ENCODE measurements around the gene RAB33A. TPM values are rescaled to one million over a fixed set of nuclear protein-coding genes. Genes with fewer than 3 reads are reported as not detected.
A peak's percentile ranks its signal among the peaks of the same experiment; 100 is the strongest.

RAB33A gene
- total RNA-seq, 1 experiment from 2014 or later = 0.32 TPM

DNA sequence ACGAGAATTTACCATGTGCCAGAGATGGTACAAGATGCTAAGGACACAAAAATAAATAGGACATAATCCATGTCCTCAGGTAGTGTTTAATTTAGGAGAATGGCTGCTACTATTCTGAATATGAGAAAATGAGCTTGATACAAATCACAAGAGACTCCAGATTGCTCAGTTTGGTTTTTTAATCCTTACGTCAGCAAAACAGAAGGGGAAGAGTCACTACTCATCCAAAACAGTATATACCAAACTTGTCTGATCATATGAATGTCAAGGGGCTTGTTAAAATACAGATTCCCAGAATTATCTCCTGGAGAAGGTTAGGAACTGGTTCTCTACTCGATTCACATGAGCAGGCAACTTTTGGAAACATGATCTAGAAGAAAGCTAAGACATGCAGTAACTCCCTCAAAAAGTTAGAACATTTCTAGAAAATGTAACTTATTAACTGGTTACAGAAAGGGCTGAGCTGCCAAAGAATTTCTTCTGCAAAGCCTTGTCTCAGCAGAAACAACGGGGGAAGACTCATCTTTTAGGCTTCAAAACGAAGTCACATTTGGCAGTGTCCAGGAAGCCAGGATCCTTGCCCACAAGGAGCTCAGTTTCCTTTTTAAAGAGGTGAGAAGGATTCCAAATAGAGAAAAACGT, 9.5 kb upstream of the RAB33A start:
- Histone ChIP-seq H3K4me1 (replicated peaks) (peaks cover 13% of the 10 kb centered on the region), H3K9me3 (replicated peaks) (no peaks in the 10 kb centered on the region), H3K36me3 (no peaks in the 10 kb centered on the region)

DNA sequence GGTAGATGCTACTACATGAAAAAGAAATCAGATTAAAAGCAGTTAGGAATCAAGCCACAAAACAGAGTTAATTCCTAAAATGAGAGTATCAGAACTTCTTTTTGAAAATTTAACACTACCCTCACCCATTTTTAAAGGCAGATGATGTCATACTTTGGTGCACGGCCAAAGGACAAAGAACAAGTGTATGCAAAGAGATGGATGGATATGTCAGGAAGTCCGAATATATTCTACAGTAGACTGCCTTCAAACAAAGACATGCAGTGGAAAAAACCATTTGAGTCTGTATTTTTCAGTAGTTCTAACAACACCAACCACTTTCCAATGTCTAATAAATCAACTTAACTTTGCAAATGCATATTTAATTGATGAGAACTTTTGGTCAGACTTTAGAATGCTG, 8.4 kb upstream of the RAB33A start:
- H3K4me3 ChIP-seq = no peak overlapping the region
- H3K27me3 ChIP-seq (replicated peaks) = no peaks in the 10 kb centered on the region
- no peak overlapping the region for H3K27ac ChIP-seq
- no peaks in the 10 kb centered on the region for H3K36me3 ChIP-seq
- H3K4me1 ChIP-seq (replicated peaks) = peaks cover 16% of the 10 kb centered on the region
- DNase-seq (ENCODE audit: low read depth in 1 of 2, low spot score in 2 of 2) = no peak
- no peaks in the 10 kb centered on the region for H3K9me3 ChIP-seq (replicated peaks)

More for the DNA sequence above, 9.5 kb upstream of the RAB33A start:
- DNase-seq (ENCODE audit: low read depth in 1 of 2, low spot score in 2 of 2) = no peak
- Histone ChIP-seq H3K27me3 (replicated peaks) (no peaks in the 10 kb centered on the region), H3K27ac (no peak overlapping the region), H3K4me3 (no peak overlapping the region)

- Histone ChIP-seq H3K27me3 (replicated peaks) (no peaks in the 10 kb centered on the region), H3K36me3 (no peaks in the 10 kb centered on the region), H3K4me3 (peak overlapping the region; percentile 72), H3K4me1 (replicated peaks) (peaks cover 16% of the 10 kb centered on the region), H3K27ac (peak overlapping the region; percentile 90), H3K9me3 (replicated peaks) (no peaks in the 10 kb centered on the region)
- DNase-seq (ENCODE audit: low read depth in 1 of 2, low spot score in 2 of 2) = peak in 1 of 2 experiments; percentile 36
Observed at GRCh38 chrX:130165181-130165702, 6.5 kb upstream of the RAB33A start.

GRCh38 chrX:130165703-130166502, 5.9 kb upstream of the RAB33A start, which contains the start of gene AIFM1:
AIFM1 (minus strand) TSS chrX:130165841; CDS start chrX:130165656, 185 bp downstream.
- peak; percentile 94 for DNase-seq (ENCODE audit: low read depth in 1 of 2, low spot score in 2 of 2)
- Histone ChIP-seq H3K9me3 (replicated peaks) (no peaks in the 10 kb centered on the region), H3K4me3 (peak within 1 kb of the TSS; percentile 72), H3K27ac (peak within 1 kb of the TSS; percentile 90), H3K4me1 (replicated peaks) (peaks cover 21% of the 10 kb centered on the region), H3K27me3 (replicated peaks) (no peaks in the 10 kb centered on the region), H3K36me3 (no peaks in the 10 kb centered on the region)

DNA sequence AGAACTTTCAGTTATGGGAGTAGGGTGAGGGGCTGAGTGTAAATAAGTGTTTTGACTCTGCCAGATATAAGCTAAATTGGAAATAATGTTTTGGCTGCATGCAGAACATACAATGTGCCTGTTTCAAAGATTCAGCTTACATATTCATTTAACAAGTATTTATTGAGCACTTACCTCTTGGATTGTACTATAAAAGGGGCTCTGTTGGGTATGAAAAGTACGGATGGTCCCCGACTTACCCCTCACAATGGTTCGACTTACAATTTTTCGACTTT, 5.3 kb upstream of the RAB33A start:
- Histone ChIP-seq H3K4me3 (peak overlapping the region; percentile 72), H3K36me3 (no peaks in the 10 kb centered on the region), H3K9me3 (replicated peaks) (no peaks in the 10 kb centered on the region), H3K27ac (peak overlapping the region; percentile 90), H3K27me3 (replicated peaks) (no peaks in the 10 kb centered on the region), H3K4me1 (replicated peaks) (peaks cover 26% of the 10 kb centered on the region)
- DNase-seq (ENCODE audit: low read depth in 1 of 2, low spot score in 2 of 2) = no peak

DNA sequence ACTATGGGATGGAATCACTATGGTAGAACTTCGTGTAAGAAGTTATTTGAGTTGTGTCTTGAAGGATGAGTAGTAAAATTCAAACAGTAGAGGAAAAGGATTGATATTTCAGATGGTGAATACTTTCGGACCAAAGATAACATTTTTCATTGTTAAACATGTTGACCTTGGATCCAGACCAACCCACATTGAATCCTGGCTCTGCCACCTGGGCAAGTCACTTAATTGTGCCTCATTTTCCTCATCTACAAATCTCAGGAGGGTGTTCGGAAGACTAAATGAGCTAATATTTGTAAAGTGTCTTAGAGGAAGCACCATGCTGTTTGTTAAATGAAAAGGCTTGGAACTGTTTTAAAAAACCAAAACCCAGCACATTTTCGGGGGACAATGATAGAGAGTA, 4.7 kb upstream of the RAB33A start:
- H3K4me3 ChIP-seq = peak overlapping the region; percentile 72
- no peaks in the 10 kb centered on the region for H3K27me3 ChIP-seq (replicated peaks)
- peaks cover 30% of the 10 kb centered on the region for H3K4me1 ChIP-seq (replicated peaks)
- 0 out of 2 replicates have a peak overlapping the region, but pooled peaks have one; percentile 90 for H3K27ac ChIP-seq
- no peak for DNase-seq (ENCODE audit: low read depth in 1 of 2, low spot score in 2 of 2)
- no peaks in the 10 kb centered on the region for H3K9me3 ChIP-seq (replicated peaks)
- no peaks in the 10 kb centered on the region for H3K36me3 ChIP-seq

GRCh38 chrX:130170752-130171445, 863 bp upstream of the RAB33A start:
- Histone ChIP-seq H3K4me1 (replicated peaks) (peaks cover 41% of the 10 kb centered on the region), H3K27me3 (replicated peaks) (no peaks in the 10 kb centered on the region), H3K36me3 (no peaks in the 10 kb centered on the region), H3K27ac (no peak overlapping the region), H3K9me3 (replicated peaks) (no peaks in the 10 kb centered on the region), H3K4me3 (peak overlapping the region; percentile 33)
- no peak for DNase-seq (ENCODE audit: low read depth in 1 of 2, low spot score in 2 of 2)

GRCh38 chrX:130172127-130172845, 524 bp downstream of the RAB33A start:
- Histone ChIP-seq H3K4me3 (no peak overlapping the region), H3K36me3 (no peaks in the 10 kb centered on the region), H3K4me1 (replicated peaks) (peaks cover 32% of the 10 kb centered on the region), H3K27ac (no peak overlapping the region), H3K27me3 (replicated peaks) (no peaks in the 10 kb centered on the region), H3K9me3 (replicated peaks) (no peaks in the 10 kb centered on the region)
- DNase-seq (ENCODE audit: low read depth in 1 of 2, low spot score in 2 of 2) = no peak

DNA sequence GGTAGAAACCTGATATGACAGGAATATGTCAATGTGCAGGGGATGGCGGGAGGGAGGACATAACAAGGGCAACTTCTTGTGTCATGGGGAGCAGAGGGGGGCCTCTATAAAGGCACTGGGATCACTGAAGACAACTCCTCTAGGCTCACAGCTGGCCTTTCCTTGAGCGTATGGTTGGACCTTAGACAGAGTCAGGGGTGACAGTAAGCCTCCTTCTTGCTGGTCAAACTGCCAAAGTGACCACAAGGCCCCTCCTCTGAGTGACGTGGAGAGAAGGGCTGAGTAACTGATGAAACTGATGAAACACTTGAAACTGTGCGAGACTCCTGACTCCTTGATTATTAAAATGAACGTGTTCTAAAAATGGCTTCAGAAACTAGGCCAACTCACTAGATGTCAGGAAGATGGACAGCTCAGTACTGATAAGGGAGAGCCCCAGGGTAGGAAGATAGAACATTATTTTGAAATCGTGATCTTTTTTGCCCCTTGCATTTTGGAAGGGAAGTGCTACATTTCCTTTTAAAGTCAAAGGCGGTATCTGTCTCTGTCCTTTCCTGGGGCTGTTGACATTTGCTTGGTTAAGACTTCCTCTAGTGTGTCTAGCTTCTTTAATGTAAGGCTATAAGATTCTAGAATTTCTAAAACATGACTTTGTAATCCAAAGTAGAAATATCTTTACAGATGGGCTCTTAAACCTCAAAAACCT, 1.6 kb downstream of the RAB33A start:
- H3K4me1 ChIP-seq (replicated peaks) = peaks cover 31% of the 10 kb centered on the region
- peak; percentile 52 to 55 for DNase-seq (ENCODE audit: low read depth in 1 of 2, low spot score in 2 of 2)
- H3K9me3 ChIP-seq (replicated peaks) = no peaks in the 10 kb centered on the region
- H3K4me3 ChIP-seq = no peak overlapping the region
- no peaks in the 10 kb centered on the region for H3K36me3 ChIP-seq
- H3K27ac ChIP-seq = peak overlapping the region; percentile 71
- no peaks in the 10 kb centered on the region for H3K27me3 ChIP-seq (replicated peaks)

DNA sequence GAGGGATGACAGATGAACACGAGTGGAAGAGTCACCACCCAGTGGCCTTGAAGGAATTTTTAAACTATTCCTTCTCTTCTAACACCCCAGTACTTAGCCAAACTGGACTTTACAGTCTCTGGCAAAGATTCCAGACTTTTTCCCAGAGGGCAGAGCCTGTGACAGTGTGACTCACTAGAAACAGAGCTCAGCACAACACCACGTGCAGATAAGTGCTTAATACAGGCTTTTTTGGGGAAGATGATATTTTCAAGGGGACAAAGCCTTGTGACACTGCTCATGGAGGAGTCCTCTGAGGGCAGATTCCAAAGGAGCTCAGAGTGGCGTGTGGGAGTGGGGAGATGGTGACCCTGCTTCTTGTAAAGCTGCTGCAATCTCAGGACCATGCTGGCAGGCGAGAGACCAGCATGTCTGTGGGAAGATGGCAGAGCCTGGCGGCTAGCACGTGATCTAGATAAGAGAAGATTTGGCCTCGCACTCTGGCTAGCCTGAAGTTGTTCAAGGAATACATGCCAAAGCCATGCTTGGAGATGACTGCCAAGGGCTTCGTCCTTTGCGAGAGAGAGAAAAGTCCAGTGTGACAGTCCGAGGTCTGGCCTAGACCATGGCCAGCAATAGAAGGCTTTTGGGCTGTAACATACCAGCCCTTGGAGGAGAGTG, 2.4 kb downstream of the RAB33A start:
- H3K9me3 ChIP-seq (replicated peaks) = no peaks in the 10 kb centered on the region
- H3K27ac ChIP-seq = peak overlapping the region; percentile 71
- peaks cover 31% of the 10 kb centered on the region for H3K4me1 ChIP-seq (replicated peaks)
- no peaks in the 10 kb centered on the region for H3K36me3 ChIP-seq
- H3K4me3 ChIP-seq = no peak overlapping the region
- no peaks in the 10 kb centered on the region for H3K27me3 ChIP-seq (replicated peaks)
- DNase-seq (ENCODE audit: low read depth in 1 of 2, low spot score in 2 of 2) = peak in 1 of 2 experiments; percentile 42

GRCh38 chrX:130174937-130175336, 3.2 kb downstream of the RAB33A start:
- DNase-seq (ENCODE audit: low read depth in 1 of 2, low spot score in 2 of 2) = no peak
- H3K4me1 ChIP-seq (replicated peaks) = peaks cover 31% of the 10 kb centered on the region
- no peak overlapping the region for H3K27ac ChIP-seq
- H3K36me3 ChIP-seq = no peaks in the 10 kb centered on the region
- H3K9me3 ChIP-seq (replicated peaks) = no peaks in the 10 kb centered on the region
- H3K27me3 ChIP-seq (replicated peaks) = no peaks in the 10 kb centered on the region
- no peak overlapping the region for H3K4me3 ChIP-seq

DNA sequence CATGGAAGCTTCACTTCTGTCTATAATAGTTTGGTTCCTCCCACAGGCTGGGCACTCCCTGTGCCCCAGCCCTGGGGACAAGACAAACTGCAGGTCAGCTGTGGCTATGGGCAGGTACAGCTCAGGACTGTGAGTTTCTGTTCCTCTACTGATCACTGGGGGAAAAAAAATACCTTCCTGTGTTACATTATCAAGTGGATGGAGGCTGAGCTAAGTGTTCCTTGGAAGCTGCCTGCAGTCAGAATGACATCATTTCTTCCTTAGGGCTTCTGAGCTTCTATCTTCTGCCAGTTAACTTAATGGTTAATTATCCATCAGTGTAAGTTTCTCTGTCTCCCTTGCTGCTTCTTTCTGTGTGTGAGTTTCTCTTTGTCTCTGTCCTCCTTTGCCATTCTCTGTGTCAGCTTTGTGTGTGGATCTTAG, 4.6 kb downstream of the RAB33A start:
- Histone ChIP-seq H3K36me3 (no peaks in the 10 kb centered on the region), H3K4me1 (replicated peaks) (peaks cover 21% of the 10 kb centered on the region), H3K9me3 (replicated peaks) (no peaks in the 10 kb centered on the region), H3K27me3 (replicated peaks) (no peaks in the 10 kb centered on the region), H3K4me3 (no peak overlapping the region), H3K27ac (no peak overlapping the region)
- DNase-seq (ENCODE audit: low read depth in 1 of 2, low spot score in 2 of 2) = no peak
